Astrocyte (in vitro differentiated cells and primary cell): ENCODE measurements around the gene USP31.

Experiments
- EZH2 ChIP-seq: IDR thresholded peaks from 2 replicates; pipeline ENCODE4 v1.6.1; 2012; ENCODE audit warnings: mild to moderate bottlenecking, low read length, inconsistent platforms; ENCODE audit not compliant: insufficient read depth
- TF ChIP-seq, protein P1 (sequence below): IDR thresholded peaks from 2 replicates; pipeline ENCODE4 v1.5.1; 2011; ENCODE audit warnings: low read depth, mild to moderate bottlenecking, inconsistent platforms, low read length, moderate library complexity; ENCODE audit not compliant: insufficient read depth

DNA sequence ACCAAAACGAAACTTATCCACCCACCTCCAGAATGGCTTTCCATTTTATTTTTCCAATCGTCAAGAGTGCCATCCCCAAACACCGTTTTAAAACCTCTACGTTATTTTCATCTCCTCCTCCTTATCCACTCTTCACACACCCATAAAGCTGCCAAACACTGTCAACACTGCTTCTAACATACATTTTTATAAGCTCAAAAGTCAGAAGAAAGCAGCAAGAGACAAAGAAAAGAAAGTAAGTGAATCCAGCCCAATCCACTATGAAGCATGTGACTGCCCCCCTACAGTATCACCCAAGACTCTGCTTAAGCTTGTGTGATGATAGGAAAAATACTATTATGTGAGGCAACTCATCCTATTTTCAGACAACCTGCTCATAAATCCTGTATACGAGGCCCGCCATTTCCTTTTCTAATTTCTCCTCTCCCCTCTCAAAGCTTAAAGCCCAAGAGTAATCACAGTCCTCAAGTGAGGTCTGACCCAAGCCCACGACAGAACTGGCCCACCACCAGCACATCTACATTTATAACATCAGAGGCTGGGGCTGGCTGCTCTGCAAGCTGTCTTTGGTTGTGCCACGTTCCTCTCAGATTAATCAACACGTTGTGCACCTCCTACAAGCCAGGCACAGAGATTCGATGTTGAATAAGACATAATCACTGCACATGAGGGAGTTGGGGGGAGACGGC lies 16.3 kb downstream of the USP31 start:
- TF ChIP-seq, protein P1, sequence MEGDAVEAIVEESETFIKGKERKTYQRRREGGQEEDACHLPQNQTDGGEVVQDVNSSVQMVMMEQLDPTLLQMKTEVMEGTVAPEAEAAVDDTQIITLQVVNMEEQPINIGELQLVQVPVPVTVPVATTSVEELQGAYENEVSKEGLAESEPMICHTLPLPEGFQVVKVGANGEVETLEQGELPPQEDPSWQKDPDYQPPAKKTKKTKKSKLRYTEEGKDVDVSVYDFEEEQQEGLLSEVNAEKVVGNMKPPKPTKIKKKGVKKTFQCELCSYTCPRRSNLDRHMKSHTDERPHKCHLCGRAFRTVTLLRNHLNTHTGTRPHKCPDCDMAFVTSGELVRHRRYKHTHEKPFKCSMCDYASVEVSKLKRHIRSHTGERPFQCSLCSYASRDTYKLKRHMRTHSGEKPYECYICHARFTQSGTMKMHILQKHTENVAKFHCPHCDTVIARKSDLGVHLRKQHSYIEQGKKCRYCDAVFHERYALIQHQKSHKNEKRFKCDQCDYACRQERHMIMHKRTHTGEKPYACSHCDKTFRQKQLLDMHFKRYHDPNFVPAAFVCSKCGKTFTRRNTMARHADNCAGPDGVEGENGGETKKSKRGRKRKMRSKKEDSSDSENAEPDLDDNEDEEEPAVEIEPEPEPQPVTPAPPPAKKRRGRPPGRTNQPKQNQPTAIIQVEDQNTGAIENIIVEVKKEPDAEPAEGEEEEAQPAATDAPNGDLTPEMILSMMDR, result no peak
- TF ChIP-seq EZH2, result no peak
